ENCODE measurements around the gene HSPA1A. TPM values are rescaled to one million over a fixed set of nuclear protein-coding genes. Genes with fewer than 3 reads are reported as not detected.

HSPA1A gene
- total and polyA plus RNA-seq, 9 of the 15 experiments (the other 6 are each of a cell fraction or from before 2014, with no cell fraction given), result 2.2 to 273 (median 107) TPM

DNA sequence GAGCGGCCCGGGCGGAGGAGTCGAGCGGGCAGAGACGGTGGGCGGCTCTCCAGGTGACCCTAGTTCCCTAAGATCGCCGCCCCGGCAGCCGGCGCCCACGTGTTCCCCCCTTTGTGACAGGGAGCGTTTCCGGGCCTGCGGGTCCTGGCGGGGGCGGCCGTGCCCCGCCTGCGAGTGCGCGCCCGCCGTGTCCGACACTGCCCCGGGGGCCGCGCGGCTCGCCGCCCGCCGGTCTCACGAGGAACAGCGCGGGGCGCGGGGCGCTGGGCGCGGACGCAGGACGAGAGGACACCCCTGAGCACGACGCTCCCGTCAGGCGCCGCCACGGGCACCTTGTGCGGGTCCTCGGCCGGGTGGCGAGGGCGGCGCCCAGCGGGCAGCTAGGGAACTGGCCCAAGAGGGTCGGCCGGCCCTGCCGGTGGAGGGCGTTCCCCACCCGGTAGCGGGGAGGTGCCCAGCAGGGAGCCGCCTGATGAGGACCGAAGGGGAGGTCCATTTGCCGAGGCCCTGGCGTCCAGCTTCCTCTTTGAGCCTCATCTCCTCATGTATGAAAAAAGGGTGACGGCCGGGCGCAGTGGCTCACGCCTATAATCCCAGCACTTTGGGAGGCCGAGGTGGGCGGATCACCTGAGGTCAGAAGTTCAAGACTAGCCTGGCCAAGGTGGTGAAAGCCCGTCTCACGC lies 19.6 kb upstream of the HSPA1A start, which contains the start of gene VARS1 (continued):
- TF ChIP-seq ZNF507 (tag; conservative IDR thresholded peaks at IDR 0.05) (no peak), ZNF668 (CRISPR knock-in tag; IDR thresholded peaks at IDR 0.05) (peak; percentile 91), MEIS2 (IDR thresholded peaks at IDR 0.05; ENCODE audit: partially characterized antibody) (peak; percentile 75), NCOA4 (IDR thresholded peaks at IDR 0.05; ENCODE audit: partially characterized antibody) (no peak), FOXK2 (conservative IDR thresholded peaks at IDR 0.05 in 1 of 2, IDR thresholded peaks at IDR 0.05 in 1 of 2; ENCODE audit: low read depth in 2 of 2) (peak; percentile 27 to 37; a peak in 1 of 4 replicates), ZNF584 (CRISPR knock-in tag; IDR thresholded peaks at IDR 0.05; ENCODE audit: low read depth) (peak; percentile 76; the same call in 1 of the 2 replicates), KAT7 (CRISPR knock-in tag; IDR thresholded peaks at IDR 0.05; ENCODE audit: borderline replicate concordance) (no peak), CREM (IDR thresholded peaks at IDR 0.05; ENCODE audit: low read depth) (peak; percentile 70), SRSF1 (IDR thresholded peaks at IDR 0.05; ENCODE audit: low read depth, low read length) (no peak), ADNP (tag; IDR thresholded peaks at IDR 0.05) (no peak), ZNF444 (CRISPR knock-in tag; IDR thresholded peaks at IDR 0.05) (no peak), FOXA3 (CRISPR knock-in tag; conservative IDR thresholded peaks at IDR 0.05 in 1 of 2, IDR thresholded peaks at IDR 0.05 in 1 of 2) (no peak; a peak in 1 of 4 replicates), KDM4B (IDR thresholded peaks at IDR 0.05; ENCODE audit: borderline replicate concordance in 2 of 2, low read depth in 1 of 2) (0 out of 4 replicates have a peak, but pooled peaks of 1 of the 2 experiments have one; percentile 47), SMC3 (conservative IDR thresholded peaks at IDR 0.05; ENCODE audit: insufficient read depth, low read depth, low read length) (peak; percentile 95; the same call in 1 of the 2 replicates), RCOR1 (IDR thresholded peaks at IDR 0.05; ENCODE audit: borderline replicate concordance in 1 of 2, low read depth in 2 of 2, low read length in 2 of 2) (peak; percentile 47 to 96; a peak in 3 of 4 replicates), ZNF197 (CRISPR knock-in tag; IDR thresholded peaks at IDR 0.05; ENCODE audit: low read depth) (peak; percentile 89; the same call in 1 of the 2 replicates), RFX7 (CRISPR knock-in tag; IDR thresholded peaks at IDR 0.05) (no peak), DLX4 (CRISPR knock-in tag; IDR thresholded peaks at IDR 0.05) (no peak)
- TF ChIP-seq, protein P1, sequence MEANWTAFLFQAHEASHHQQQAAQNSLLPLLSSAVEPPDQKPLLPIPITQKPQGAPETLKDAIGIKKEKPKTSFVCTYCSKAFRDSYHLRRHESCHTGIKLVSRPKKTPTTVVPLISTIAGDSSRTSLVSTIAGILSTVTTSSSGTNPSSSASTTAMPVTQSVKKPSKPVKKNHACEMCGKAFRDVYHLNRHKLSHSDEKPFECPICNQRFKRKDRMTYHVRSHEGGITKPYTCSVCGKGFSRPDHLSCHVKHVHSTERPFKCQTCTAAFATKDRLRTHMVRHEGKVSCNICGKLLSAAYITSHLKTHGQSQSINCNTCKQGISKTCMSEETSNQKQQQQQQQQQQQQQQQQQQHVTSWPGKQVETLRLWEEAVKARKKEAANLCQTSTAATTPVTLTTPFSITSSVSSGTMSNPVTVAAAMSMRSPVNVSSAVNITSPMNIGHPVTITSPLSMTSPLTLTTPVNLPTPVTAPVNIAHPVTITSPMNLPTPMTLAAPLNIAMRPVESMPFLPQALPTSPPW (CRISPR knock-in tag; IDR thresholded peaks at IDR 0.05), result peak; percentile 94
- TF ChIP-seq, protein P2, sequence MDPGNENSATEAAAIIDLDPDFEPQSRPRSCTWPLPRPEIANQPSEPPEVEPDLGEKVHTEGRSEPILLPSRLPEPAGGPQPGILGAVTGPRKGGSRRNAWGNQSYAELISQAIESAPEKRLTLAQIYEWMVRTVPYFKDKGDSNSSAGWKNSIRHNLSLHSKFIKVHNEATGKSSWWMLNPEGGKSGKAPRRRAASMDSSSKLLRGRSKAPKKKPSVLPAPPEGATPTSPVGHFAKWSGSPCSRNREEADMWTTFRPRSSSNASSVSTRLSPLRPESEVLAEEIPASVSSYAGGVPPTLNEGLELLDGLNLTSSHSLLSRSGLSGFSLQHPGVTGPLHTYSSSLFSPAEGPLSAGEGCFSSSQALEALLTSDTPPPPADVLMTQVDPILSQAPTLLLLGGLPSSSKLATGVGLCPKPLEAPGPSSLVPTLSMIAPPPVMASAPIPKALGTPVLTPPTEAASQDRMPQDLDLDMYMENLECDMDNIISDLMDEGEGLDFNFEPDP (CRISPR knock-in tag; IDR thresholded peaks at IDR 0.05), result peak; percentile 69; the same call in 1 of the 2 replicates
